ENCODE measurements around the gene KRT76.

GRCh38 chr12:52805739-52806138 lies 28.6 kb upstream of the KRT76 start:
- no peak for TF ChIP-seq CTCF (IDR thresholded peaks at IDR 0.05)
- TF ChIP-seq POLR2AphosphoS5 (IDR thresholded peaks at IDR 0.05), result no peak
- TF ChIP-seq POLR2A (IDR thresholded peaks at IDR 0.05), result no peak
- TF ChIP-seq EP300 (IDR thresholded peaks at IDR 0.05), result no peak

Data from gastroesophageal sphincter (tissue), 3 donors.